Stimulated activated CD8-positive, alpha-beta memory T cell treated with anti-CD3 and anti-CD28 coated beads, Interleukin-7, amount 100 ng/mL, for 4 hours (primary cell): Measurements from ENCODE around the gene TMEM217.

Experiments
- DNase-seq, 2 donors: peaks; one replicate each; pipeline ENCODE4 v3.0.0-alpha.2; 2020; ENCODE audit warnings: low read depth in 2 of 2

TMEM217 gene

GRCh38 chr6:37244430-37245310 lies 13.3 kb downstream of the TMEM217 start:
- DNase-seq = no peak

GRCh38 chr6:37243816-37244370 lies 14.1 kb downstream of the TMEM217 start:
- no peak for DNase-seq

DNA sequence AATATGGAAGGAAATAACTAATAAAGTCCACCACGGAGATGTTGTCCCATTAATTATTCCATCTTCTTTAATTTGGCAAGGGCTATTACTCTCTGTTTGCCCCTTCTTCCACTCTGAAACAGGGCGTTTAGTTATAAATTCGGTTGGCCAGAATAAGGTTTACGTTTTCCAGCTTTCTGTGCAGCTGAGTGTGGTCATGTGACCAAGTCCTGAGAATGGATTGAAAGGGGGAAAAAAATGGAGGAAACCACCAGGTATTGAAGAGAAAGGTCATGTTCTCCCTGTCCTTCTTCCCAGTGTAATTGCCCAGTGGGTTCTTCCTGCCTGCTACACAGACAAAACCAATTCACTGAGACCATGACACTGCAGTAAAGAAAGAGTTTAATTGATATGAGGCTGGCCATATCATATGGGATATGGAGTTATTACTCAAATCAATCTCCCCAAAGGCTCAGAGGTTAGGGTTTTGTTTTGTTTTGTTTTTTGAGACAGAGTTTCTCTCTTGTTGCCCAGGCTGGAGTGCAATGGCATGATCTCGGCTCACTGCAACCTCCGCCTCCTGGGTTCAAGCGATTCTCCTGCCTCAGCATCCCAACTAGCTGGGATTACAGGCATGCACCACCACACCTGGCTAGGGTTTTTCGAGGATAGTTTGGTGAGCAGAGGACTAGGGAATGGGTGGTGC lies 14.7 kb downstream of the TMEM217 start:
- no peak for DNase-seq

GRCh38 chr6:37242429-37243052 lies 15.4 kb downstream of the TMEM217 start:
- no peak for DNase-seq

DNA sequence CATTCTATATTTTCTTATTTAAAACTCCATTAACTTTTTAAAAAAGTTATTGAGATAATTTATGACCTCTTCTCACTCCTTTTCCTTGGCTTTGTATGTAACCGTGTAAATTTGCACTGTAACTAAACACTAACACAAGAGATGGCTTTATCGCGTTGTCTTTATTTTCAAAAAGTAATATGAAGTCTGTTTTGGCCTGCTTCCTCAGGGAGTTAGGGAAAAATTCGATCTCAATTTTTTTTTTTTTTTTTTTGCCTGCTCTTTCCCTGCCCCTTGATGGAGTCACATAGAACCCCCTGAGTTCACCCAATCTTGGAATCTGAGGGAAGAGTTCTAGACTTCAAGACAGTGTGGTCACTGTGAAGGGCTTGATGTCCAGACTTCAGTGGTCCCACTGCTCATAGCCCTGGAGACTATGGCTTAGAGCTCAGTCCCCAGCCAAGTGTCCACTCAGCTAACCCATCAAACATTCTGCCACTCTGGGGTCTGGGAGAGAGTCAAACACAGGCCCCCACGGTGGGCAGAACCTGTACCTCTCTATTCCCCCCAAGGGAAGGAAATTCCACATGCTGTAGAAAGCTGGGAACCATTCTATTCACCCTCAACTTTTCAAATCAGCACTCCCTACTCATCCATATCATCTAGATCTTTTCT lies 16.0 kb downstream of the TMEM217 start:
- no peak for DNase-seq

- DNase-seq = no peak
These were observed 16.8 kb downstream of the TMEM217 start for GRCh38 chr6:37241131-37241530.

DNA sequence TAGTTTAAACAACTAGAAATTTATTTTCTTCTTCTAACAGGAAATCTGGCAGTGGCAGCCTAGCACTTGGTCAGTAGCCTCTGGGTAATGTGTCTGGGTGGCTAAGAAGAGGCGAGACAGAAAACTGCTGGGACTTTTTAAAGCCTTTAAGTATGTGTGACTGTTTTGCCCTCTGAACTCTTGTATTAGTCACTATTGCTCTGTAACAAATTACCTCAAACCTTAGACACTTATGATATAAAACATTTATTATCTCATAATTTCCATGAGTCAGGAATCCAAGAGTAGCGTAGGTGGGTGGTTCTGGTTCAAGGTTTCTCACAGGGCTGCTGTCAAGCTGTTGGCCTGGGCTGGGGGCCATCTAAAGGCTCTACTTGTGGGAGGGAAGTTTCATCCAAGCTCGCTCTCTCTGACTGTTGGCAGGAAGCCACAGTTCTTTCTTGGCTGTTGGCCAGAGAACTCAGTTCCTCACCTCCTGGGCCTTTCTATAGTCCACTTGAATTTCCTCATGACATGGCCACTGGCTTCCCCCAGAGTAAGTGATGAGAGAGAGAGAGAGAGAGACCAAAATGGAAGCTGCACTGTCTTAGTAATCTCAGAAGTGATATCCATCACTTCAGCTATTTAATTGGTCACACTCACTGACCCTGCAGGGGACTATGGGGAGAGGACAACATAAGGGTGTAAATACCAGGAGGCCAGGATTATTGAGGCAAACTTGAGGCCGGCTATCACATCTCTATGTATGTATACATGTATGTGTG lies 17.8 kb downstream of the TMEM217 start:
- peak; percentile 61 to 66 for DNase-seq

- DNase-seq = no peak
These were observed 18.4 kb downstream of the TMEM217 start for GRCh38 chr6:37239526-37239925.

DNA sequence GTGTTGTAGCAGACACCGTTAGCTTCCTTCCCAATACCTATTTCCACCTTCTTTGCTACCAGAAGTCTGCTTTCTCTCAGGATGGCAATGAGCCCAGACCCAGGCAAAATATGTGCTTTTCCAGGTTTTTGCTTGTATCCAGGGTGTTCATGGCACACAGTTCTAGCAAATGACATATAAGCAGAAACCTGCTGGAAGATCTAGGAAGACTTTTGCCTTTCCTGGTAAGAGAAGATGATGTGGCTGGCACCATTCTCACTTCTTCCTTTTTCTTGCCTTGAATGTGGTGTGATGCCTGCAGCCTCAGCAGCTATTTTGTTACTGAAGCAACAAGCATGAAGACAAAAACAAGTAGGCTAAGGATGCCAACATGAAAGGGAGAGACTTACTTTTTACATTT lies 19.6 kb downstream of the TMEM217 start:
- DNase-seq = no peak

DNA sequence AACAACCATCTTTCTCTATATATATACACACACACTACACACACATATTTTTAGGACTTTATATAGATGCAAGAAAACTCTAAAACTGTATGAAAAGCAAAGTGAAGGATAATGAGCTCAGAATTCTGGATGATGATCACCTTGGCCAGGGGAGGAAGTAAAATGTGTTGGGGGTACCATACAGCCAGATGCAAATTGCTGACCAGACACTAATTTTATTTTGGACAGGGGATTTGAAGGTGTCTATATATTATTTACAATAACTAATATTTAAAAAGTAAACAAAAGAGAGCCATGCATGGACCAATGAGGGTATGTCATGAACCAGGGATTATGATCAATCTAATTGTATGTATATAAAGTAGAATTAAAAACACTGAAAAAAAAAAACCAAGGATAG lies 20.2 kb downstream of the TMEM217 start:
- DNase-seq = no peak

DNA sequence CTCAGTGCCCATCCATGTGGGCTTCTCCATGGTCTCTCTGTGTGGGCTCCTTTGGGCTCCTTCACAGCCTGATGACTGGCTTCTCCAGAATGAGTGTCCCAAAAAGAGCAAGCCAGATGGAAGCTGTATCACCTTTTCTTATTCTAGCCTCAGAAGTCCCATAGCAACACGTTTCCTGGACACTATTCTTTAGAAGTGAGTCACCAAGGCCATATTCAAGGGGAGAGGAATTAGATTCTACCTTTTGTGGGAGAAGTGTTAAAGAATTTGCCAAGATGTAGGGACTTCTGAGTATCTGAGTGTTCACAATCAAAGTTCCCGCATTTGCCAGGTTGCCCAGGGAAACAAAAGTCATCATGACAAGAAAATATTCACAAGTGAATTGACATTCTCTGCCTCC lies 21.0 kb downstream of the TMEM217 start:
- no peak for DNase-seq

DNA sequence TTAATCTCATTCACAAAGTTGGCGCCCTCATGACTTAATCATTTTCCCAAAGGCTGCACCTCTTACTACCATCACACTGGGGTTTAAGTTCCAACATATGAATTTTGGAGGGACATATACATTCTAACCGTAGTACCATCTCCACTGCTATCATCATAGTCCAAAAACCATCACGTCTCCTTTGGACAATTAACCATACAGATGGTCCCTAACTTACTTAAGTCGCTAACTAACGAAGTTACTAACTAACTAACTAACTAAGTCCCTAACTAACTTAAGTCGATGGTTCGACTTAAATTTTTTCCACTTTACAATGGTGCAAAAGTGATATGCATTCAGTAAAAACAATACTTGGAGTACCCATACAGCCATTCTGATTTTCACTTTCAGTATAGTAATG lies 24.4 kb downstream of the TMEM217 start:
- DNase-seq = no peak

- DNase-seq = no peak
These were observed 25.4 kb downstream of the TMEM217 start for GRCh38 chr6:37232430-37233017.

DNA sequence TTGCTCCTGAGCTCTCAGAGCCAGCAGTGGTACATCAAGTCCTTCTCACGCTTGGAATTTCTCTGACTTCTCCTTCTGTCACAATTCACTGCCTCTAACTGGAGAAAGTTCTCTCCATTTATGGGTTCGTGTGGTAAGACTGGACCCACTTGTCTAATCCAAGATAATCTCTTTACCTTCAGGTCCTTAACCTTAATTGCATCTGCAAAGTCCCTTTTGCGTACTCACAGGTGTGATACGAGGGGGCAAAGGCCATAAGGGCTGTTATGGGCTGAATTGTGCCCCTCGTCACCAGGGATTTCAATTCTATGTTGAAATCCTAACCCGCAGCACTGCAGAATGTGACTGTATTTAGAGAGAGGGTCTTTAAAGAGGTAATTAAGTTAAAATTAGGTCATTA lies 27.8 kb downstream of the TMEM217 start:
- no peak for DNase-seq

DNA sequence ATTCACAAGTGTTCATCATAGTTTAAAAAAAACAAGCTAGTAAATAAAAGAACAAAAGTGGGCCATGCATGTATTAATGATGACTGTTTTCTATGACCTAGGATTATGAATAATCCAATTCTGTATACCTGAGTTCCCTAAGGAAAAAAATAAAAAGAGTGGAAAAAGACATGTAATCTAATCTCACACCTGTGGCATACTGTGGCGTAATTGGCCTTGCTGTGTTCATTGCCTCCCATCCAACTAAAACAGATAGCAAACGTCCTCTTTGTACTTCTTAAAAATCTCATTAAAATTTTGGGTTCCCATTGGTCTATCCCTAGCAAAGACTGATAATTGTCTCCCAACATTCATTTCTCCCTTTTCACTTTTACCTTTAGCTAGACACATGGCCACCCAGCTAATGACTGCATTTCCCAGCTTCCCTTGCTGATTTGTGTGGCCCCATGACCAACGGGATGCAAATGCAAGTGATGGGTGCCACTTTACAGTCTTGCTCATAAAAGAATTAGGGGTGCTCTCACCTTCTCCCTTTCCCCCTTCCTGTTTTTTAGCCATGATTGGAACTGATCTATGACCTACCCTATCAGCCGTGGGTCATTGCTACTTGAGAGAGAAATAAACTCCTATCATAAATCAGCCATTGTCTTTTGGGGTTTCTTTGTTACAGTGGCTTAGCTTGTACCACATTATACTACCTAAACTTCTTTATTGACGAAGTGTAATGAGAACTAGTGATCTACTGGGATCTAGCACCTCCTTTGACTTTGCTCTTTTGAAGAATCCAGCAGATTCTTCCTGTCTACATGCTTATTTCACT lies 32.4 kb downstream of the TMEM217 start:
- DNase-seq = no peak

DNA sequence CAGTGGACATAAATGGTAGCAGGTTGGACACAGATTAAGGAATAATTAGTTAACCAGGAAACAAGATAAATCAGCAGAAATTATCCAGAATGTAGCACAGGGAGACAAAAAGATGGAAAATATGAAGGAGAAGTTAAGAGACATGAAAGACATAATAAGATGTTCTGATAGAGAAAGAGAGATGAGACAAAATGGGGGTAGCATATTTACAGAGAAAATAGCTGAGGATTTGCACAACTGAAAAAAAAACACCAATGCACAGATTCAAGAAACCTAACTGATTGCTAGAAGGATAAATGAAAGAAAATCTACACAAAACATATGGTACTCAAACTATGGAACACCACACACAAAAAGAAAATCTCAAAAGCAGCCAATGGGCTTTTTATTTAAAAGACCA lies 35.0 kb downstream of the TMEM217 start:
- no peak for DNase-seq

DNA sequence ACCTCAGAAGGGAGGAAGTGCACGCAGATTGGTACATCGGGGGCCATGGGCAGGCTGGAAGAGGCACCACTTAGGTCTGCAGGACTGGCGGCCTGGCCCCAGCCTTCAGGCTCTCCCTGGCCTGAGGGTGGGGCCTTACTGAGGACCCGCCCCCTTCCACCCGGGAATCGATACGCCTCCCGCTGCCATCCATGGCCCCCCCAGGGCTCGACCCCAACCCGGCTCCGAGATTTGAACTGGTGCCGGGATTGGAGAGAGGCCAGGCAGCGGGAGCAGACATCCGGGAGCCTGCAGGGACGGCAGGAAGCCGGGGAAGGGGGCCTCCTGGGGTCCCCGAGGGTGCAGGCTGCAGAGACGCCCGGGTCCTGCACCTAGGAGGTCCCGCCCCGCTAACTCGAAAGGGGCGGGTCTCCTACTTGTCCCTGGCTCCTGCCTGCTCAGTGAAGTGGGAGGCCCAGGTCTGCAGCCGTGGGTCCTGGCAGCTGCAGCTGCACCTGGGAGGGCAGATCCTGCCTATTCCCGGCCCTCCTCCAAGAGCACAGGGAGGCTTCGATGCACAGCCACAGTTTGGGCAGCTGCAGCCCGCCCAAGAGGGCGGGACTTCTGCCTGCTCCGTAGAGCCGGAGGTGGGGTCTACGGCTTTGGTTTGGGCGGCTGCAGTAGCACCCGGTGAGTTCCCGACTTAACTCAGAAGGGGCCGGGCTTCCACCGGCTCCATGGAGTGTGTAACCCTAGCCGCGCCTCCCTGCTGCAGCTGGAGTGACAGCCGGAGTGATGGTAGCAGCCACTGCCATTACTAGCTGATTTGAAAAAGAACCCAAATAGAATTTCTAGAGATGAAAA lies 35.6 kb downstream of the TMEM217 start:
- peak in 1 of 2 donors; percentile 39 for DNase-seq

- no peak for DNase-seq
These were observed 36.3 kb downstream of the TMEM217 start for GRCh38 chr6:37221585-37222124.

DNA sequence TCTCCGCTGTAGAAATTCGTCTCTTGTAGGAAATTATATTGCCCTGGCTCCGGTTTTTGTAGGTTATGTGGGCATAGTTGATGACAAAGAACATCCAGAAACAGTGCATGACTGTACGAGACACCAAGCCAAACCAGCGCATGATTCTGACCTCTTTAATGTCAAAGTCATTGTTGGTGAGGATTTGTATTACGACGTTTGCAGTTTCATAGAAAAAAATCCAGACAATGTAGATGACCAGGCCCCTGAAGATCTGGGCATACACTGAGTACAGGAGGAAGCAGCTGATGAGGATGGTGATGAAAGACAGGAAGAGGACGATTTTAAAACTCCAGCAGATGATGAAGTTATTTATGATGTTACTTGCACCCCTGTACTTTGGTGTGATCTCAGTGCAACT lies 39.4 kb downstream of the TMEM217 start:
- no peak for DNase-seq
